HG02588 (cell line): ENCODE measurements around the gene CUBN.
"Not testable (repeated sequence)": the region's sequence is repeated elsewhere in the genome, so short reads cannot be mapped to it uniquely, and the experiment has no call there.

ENCODE experiments used
- ATAC-seq: cut with Tn5 transposase; IDR thresholded peaks from one replicate; pipeline ENCODE4 v1.9.1; 2021; ENCODE audit warnings: mild to moderate bottlenecking, moderate library complexity; ENCODE audit not compliant: unreplicated experiment

CUBN gene

DNA sequence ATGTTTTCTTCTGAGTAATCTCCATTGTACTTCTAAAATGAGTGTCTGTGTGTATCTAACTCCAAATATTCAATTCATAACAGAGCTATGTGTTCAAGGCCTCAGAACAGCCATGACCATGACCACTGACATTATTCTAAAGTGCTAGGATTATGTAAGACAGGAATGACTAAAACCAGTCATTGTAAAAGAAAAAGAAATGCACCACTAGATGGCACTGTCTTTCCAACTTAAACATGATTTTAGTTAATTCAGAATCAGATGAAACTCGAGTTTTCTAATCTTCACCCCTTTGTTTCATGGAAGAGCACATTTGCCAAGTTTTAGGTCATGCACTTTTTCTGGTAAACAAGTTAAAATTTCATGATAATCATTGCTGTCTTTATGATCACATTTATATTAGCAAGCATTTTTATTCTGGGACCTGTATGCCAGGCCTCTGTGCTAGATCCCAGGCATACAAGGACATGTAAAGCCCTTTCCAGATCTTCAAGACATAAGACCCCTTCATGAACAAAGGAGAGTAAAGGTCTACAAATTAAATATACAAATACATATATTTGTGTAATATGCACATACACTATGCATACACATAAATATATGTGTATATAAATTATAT lies 286.2 kb downstream of the CUBN start:
- ATAC-seq, result peak; percentile 44

DNA sequence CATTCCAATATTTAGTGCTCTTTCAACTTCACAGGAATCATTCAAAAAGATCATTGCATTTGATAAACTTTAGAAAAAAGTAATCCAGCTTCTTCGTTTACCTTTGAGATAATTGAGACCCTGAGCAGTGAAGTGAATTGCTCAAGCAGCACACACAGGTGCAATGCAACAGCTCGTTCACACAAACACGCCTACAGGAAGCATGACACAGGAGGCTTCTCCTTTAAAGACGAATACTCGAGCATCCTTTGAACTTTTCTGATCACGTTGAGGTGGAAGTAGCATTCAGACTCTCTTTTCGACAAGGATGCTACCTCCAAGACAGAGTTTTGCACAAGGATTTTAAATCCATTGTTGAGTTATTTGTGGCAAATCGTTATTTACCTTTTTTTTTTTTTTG lies 294.4 kb downstream of the CUBN start:
- no peak for ATAC-seq

DNA sequence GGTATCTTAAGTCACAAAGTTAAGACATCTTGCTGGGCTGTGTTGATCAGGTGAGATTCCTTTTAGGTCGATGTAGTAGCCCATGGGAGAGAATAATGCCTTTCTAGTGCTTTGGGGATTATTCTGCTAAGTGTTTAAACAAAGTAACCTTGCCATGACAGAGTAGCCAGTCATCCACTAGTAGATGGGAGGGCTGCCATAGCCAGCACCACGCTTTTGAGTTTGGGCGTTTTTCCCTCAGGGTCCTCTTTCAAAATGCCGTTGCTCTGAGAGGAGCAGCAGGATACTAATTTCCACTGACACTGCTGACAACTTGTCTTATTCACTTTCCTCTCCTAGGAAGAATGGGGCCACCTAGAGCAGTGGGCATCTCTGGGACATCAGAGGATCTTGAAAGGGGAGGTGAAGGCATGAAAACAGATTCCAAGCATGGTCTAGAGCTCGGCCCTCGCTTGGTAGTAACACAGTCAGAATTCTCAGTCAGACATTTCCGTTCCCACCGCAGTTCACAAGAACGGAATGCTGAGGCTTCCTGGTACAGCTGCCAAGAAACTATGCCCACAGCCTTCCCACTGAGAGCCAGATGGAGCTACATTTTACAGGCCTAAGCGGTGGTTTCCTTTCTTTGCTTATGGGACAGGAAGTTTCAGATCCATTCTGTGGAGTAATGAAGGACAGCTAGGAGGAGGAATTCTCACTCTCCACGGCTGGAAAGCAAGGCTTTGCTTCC lies 297.1 kb downstream of the CUBN start:
- no peak for ATAC-seq

DNA sequence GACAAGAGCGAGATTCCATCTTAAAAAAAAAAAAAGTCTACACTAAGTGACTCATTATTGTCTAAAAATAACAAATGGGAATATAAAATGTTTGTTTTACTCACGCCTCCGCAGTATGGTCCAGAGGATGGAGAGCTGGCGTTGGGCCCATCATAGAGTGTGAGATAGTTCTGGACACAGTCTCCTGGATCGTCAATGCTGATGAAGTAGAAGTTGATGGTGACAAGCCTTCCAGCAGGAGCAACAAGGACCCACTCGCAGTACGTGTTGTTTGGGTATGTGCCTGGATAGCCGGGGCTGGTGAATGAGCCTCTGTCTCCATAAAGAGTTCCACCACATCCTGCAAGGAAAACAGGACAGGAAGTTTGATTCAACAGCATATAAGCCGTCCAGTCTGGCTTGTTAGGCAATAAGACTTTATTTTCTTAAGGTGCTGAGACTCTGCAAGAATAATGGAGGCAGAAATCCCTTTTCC lies 300.9 kb downstream of the CUBN start:
- no peak for ATAC-seq

- ATAC-seq, result no peak
These were observed 301.5 kb downstream of the CUBN start for GRCh38 chr10:16828114-16828568.

DNA sequence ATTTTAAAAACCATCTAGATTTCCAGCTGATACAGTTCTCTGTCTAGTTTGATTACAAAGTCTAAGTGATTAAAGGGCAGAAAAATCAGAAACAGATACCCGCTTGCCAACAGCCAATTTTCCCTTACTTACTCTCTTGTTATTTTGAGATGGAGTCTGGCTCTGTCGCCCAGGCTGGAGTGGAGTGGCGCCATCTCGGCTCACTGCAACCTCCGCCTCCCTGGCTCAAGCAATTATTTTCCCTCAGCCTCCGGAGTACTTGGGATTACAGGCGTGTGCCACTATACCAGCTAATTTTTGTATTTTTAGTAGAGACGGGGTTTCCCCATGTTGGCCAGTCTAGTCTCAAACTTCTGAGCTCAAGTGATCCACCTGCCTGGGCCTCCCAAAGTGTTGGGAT lies 302.1 kb downstream of the CUBN start:
- not testable (repeated sequence) for ATAC-seq

GRCh38 chr10:16822726-16823360 lies 306.8 kb downstream of the CUBN start:
- ATAC-seq, result no peak

DNA sequence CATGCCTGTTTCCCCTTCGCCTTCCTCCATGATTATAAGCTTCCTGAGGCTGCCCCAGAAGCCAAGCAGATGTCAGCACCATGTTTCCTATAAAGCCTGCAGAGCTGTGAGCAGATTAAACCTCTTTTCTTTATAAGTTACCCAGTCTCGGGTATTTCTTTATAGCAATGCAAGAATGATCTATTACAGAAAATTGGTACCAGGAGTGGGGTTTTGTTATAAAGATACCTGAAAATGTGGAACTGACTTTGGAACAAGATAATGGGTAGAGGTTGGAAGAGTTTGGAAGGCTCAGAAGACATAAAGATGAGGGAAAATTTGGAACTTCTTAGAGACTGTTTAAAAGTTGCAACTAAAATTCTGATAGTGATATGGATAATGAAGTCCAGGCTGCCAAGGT lies 307.6 kb downstream of the CUBN start:
- ATAC-seq, result no peak

- ATAC-seq, result no peak
These were observed 309.2 kb downstream of the CUBN start for GRCh38 chr10:16820421-16820820.

DNA sequence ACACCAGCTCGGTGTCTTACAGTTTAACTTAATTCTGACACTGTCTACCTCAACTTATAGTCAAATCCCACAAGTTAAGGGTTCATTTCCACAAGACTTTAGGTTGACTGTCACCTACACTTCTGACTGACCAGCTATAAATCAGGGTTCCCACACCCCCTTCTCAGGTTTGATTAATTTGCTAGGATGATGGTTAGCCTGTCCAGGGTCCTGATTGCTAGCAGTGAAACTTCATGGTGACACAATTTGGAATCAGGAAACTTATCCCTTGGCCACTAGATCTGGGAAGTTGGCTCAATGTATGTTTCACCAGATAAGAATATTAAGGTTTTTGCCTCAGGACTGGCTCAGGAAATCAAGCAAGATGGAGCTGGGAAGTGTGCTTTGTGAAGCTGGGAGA lies 309.6 kb downstream of the CUBN start:
- no peak for ATAC-seq

- ATAC-seq, result no peak
These were observed 310.2 kb downstream of the CUBN start for GRCh38 chr10:16819436-16819835.

- no peak for ATAC-seq
These were observed 310.6 kb downstream of the CUBN start for GRCh38 chr10:16819026-16819425.

GRCh38 chr10:16817125-16818019 lies 312.2 kb downstream of the CUBN start, which contains the start of gene RSU1:
RSU1 (minus strand) TSS chr10:16817424; CDS start chr10:16817081, 343 bp downstream.
- ATAC-seq, result peak; percentile 98

DNA sequence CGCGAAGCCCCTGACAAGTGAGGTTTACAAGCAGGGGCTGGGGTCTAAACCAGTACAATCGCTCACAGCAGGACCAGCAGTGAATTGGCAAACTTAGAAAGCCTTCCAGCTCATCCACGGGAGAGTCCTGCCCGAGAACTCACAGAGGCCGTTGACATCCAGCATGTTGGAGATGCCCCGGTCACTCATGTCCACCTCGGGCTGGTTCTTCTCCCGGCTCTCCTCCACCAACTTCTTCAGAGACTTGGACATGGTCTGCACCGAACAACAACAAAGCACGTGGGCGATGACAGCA lies 312.8 kb downstream of the CUBN start:
- ATAC-seq, result no peak

GRCh38 chr10:16816171-16816570 lies 313.4 kb downstream of the CUBN start:
- ATAC-seq, result no peak

DNA sequence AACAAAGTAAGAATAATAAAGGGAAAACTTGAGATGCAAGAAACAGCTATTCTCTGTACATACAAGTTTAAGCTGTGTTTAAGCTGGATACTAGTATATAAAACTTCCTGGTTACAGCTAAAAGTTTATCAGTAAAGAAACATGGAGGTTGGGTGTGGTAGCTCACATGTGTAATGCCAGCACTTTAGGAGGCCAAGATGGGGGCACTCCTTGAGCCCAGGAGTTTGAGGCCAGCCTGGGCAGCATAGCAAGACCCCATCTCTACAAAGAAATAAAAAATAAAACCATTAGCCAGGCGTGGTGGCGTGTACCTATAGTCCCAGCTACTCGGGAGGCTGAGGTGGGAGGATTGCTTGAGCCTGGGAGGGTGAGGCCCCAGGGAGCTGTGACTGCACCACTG lies 315.6 kb downstream of the CUBN start:
- no peak for ATAC-seq

GRCh38 chr10:16812676-16813075 lies 316.9 kb downstream of the CUBN start:
- no peak for ATAC-seq

DNA sequence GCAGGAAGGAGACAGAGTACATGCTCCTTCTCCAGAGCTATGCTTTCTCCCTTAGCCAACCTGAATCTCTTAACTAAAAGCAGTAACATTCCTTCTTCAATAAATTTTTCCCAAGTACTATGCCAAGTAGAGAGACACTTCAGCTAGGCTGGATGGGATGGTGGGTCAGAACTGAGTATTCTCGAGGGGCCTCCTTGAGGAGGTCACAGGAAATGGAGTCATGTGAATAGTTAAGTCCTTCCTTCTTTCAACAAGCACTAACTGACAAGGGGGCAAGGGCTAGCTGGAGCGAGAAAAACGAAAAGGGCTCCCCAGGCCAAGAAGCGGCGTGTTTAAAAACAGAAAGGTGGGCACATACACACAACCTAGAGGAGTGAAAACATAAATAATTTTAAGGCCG lies 317.8 kb downstream of the CUBN start:
- no peak for ATAC-seq

GRCh38 chr10:16811292-16811691 lies 318.3 kb downstream of the CUBN start:
- no peak for ATAC-seq

- peak; percentile 79 for ATAC-seq
These were observed 320.4 kb downstream of the CUBN start for GRCh38 chr10:16809074-16809718.

- no peak for ATAC-seq
These were observed 325.5 kb downstream of the CUBN start for GRCh38 chr10:16804123-16804522.
